HG03558 (cell line): ENCODE measurements around the gene SNRPF.

Experiments used
- ATAC-seq: cut with Tn5 transposase; IDR thresholded peaks from one replicate; pipeline ENCODE4 v1.9.1; 2021; ENCODE audit warnings: moderate number of reproducible peaks; ENCODE audit not compliant: unreplicated experiment; ENCODE audit errors: extremely low read depth

SNRPF gene

GRCh38 chr12:95857799-95858198 lies 953 bp upstream of the SNRPF start:
- no peak for ATAC-seq

- ATAC-seq, result no peak
Measured at GRCh38 chr12:95859344-95859816, 628 bp downstream of the SNRPF start.

DNA sequence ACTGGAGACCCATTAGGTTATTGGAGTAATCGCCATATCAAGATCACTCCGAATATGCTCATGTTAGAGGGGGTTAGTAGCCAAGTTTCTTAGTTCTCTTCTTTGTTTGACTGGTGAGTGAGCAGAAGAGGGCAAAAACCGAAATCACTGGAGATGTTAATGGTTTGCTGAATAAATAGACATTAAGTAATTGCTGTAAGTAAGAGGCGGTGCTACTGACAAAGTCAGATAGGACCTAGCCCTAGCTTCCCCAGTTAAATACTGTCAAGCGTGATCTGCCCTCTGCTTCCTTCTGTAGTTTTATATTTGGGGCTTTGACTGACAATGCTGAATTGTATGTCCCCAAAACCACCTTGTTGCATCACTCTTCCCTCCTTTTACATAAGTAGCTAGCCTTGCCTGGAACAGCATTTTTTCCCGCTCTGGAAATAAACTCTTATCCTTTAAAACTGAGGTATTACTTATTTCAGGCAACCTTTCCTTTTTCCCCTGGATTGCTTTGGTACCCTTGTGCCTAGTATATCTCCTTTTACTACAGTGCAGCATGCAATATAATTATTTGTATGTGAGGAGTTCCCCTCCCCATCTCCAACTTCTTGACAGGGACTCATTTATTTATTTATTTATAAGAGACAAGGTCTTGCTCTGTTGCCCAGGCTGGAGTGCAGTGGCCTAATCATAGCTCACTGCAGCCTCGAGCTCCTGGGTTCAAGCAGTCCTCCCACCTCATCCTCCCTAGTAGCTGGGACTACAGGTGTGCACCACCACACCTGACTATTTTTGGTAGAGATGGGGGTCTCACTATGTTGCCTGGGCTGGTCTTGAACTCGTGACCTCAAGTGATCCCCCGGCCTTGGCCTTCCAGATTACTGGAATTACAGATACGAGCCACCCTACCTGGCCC lies 1.4 kb downstream of the SNRPF start:
- no peak for ATAC-seq

DNA sequence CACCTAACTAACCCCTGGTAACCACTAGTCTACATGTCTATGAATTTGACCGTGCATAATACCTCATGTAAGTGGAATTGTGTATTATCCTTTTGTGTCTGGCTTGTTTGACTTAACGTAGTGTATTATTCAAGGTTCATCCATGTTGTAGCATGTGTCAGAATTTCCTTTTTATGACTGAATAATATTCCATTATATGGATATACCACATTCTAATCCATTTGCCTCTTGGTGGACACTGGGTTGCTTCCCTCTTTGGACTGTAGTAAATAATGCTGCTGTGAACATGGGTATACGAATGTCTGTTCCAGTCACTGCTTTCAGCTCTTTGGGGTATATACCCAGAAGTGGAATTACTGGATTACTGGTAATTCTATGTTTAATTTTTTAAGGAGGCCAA lies 3.3 kb downstream of the SNRPF start:
- no peak for ATAC-seq

DNA sequence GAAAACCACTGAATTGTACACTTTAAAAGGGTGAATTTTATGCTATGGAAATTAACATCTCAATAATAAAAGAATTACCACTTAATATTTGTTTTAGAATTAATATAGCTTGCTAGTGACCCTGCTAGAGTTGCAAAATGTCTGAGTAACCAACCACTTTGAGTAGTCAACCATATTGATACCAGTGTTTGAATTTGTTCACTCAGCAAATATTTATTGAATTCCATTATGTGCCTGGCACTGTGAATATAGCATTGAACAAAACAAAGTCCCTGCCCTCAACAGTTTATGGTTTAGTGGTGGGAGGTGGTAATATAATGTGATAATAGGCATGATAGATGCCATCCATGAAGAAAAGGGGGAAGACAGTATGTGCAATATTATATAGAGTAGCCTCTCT lies 4.6 kb downstream of the SNRPF start:
- no peak for ATAC-seq

DNA sequence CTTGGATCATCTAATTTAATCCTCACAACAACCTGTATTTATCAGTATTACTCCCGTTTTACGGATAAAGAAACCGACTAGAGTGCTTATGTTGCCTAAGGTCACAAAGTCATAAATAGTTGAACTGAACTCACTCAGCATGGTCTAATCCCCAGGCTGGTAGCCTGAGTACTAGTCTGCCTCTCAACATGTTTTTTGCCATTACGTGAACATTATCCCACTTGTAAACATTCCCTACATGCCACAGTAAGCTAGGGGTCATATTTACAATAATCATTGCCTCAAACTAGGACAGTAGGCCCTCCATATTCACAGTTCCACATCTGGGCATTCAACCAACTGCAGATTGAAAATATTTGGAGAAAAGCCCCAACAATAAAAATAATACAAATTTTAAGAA lies 12.1 kb downstream of the SNRPF start:
- ATAC-seq, result no peak

DNA sequence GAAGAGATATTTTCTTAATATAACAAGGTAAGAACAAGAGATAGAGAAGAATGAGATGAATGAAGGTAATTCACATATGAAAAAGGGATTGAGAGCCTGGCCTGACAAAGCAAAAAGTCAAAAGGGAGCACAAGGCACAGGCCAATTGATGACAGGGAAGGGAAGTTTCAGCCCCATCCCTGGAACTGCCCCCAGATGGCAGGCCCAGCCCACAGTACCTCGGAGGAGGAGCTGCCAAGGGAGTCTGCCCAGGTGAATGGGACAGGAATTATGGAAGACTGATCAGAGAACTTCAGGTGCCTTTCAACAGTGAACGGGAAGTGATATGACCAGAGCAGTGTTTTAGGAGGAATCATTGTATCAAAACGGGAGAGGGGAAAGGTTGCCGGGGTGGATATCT lies 15.7 kb downstream of the SNRPF start:
- ATAC-seq, result no peak

DNA sequence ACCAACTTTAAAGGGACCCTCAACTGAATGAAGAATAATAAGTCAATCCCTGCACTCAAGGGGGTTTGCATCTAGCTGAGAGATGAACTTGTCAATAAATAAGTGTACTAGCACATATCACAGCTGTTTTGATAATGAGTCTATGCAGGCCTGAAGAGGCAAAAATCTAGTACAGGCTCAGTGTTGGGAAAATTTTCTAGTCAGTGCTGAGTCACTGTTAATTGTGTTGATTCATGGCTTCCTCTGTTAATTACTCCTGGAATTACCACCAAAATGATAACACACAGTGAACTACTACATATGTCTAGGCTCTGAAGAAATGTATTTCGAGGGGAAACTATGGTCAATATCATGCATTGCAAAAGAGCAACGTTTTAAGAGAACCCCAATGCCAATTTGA lies 18.9 kb downstream of the SNRPF start:
- ATAC-seq, result no peak

- ATAC-seq, result no peak
Measured at GRCh38 chr12:95880895-95881294, 22.1 kb downstream of the SNRPF start.

GRCh38 chr12:95881331-95881955 lies 22.7 kb downstream of the SNRPF start:
- no peak for ATAC-seq

GRCh38 chr12:95882080-95882479 lies 23.3 kb downstream of the SNRPF start:
- no peak for ATAC-seq

DNA sequence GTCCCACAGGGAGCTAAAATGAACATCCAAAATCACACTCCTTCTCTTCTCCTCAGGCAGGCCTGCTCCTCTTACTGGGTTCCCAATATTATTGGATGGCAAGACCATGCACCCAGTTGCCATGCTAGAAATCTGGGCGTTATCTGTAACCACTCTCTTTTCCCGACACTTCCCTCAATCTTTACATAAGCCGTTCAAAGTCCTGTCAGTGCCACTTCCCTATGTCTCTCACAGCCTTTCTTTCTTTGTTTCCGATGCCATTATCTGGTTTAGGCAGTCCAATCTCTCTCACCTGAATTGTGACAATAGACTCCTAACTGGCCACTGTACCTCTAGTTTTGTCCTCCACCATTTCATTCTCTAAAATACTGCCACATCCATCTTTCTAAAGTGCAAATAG lies 24.1 kb downstream of the SNRPF start:
- ATAC-seq, result no peak

- no peak for ATAC-seq
Measured at GRCh38 chr12:95884998-95885397, 26.2 kb downstream of the SNRPF start.

DNA sequence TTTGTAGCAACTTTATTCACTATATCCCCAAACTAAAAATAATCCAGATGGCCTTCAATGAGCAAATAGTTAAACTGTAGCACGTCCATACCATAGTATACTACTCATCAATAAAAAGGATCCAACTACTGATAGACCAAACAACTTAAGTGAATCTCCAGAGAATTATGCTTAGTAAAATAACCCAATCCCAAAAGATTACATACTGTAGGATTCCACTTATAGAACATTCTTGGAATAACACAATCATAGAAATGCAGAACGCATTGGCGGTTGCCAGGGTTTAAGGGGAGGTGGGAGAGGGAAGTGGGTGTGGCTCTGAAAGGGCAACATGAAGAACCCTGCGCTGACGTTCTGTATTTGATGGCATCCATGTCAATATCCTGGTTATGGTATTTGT lies 28.6 kb downstream of the SNRPF start:
- ATAC-seq, result no peak

- no peak for ATAC-seq
Measured at GRCh38 chr12:95890958-95891357, 32.2 kb downstream of the SNRPF start.

GRCh38 chr12:95896846-95897245 lies 38.1 kb downstream of the SNRPF start:
- ATAC-seq, result no peak

GRCh38 chr12:95898081-95898480 lies 39.3 kb downstream of the SNRPF start:
- no peak for ATAC-seq

- no peak for ATAC-seq
Measured at GRCh38 chr12:95908573-95908972, 49.8 kb downstream of the SNRPF start.

DNA sequence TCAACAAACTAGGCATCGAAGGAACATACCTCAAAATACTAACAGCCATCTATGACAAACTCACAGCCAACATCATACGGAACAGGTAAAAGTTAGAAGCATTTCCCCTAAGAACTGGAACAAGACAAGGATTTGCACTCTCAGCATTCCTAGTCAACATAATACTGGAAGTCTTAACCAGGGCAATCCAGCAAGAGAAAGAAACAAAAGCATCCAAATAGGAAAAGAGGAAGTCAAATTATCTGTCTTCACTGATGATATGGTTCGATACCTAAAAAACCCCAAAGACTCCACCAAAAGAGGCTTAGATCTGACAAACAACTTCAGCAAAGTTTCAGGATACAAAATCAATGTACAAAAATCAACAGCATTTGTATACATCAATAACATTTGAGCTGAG lies 51.1 kb downstream of the SNRPF start:
- no peak for ATAC-seq
